HCT116 (cell line): ENCODE measurements around the gene CACNA1F. TPM values are rescaled to one million over a fixed set of nuclear protein-coding genes. Genes with fewer than 3 reads are reported as not detected.

Source experiments
- ATAC-seq: fragments of 200-7000 bp; cut with Tn5 transposase; 2 replicates; pipeline ENCODE4 v1.9.1; 2020; ENCODE audit warnings: mild to moderate bottlenecking, moderate library complexity
- BruUV-seq: library from RNA; stranded (reverse); fragments of 400-500 nt; replicated peaks from 2 replicates; lab custom pipeline; 2021; lab: Mats Ljungman, UMichigan
- CTCF ChIA-PET: fragments of 300-600 bp; sonication (Branson Sonifier 250); formaldehyde crosslinking; loops from one replicate; lab custom pipeline; 2021; ENCODE audit warnings: antibody characterized with exemption; lab: Charles Lee
- POLR2A ChIA-PET: fragments of 300-600, 350-600 bp; sonication (Branson Sonifier 250); formaldehyde crosslinking; loops from one replicate; lab custom pipeline; 2021; ENCODE audit warnings: antibody characterized with exemption; lab: Charles Lee
- RAD21 ChIA-PET, 2 experiments: fragments of 300-600 bp; sonication (Branson Sonifier 250); formaldehyde crosslinking; loops; one replicate each; lab custom pipeline; 2023; ENCODE audit warnings: low total read pairs in 2 of 2; ENCODE audit not compliant: uncharacterized antibody in 2 of 2, unreplicated experiment in 2 of 2, low non-redundant PET in 1 of 2; lab: Charles Lee
- DNase-seq: peaks from one replicate; pipeline ENCODE4 v3.0.0-alpha.2; 2010; ENCODE audit warnings: low read depth, low spot score
- H2AFZ ChIP-seq: fragments of 200-600 bp; shearing (Covaris generic), sonication (generic); 2 replicates; pipeline ENCODE4 v1.6.1; 2017; ENCODE audit warnings: low read depth, mixed run types, mixed read lengths, antibody characterized with exemption, low read length; ENCODE audit not compliant: poor library complexity, severe bottlenecking
- H3K27ac ChIP-seq: 2 replicates; pipeline ENCODE4 v1.5.1; 2012; ENCODE audit warnings: low read depth, low read length
- H3K27me3 ChIP-seq: fragments of 200-600 bp; sonication (generic); 2 replicates; pipeline ENCODE4 v1.6.1; 2016; ENCODE audit warnings: mixed run types, low read length, mixed read lengths; ENCODE audit not compliant: insufficient read depth
- H3K36me3 ChIP-seq, 2 experiments: fragments of 200-500 bp in 1 of 2; fragments of 200-600 bp in 1 of 2; sonication (Bioruptor generic) in 1 of 2; sonication (generic) in 1 of 2; 2 replicates each; pipeline versions ENCODE4 v1.5.1 to v1.6.1; 2014 to 2016; ENCODE audit warnings: low read length in 2 of 2, inconsistent platforms in 1 of 2, mixed read lengths in 1 of 2, mixed run types in 1 of 2; ENCODE audit not compliant: insufficient read depth in 2 of 2, control insufficient read depth in 1 of 2
- H3K4me1 ChIP-seq, 2 experiments: fragments of 200-600 bp in 1 of 2; sonication (generic) in 1 of 2; 2 replicates each; pipeline versions ENCODE4 v1.5.1 to v1.6.1; 2012 to 2017; ENCODE audit warnings: low read length in 2 of 2, inconsistent platforms in 1 of 2, mild to moderate bottlenecking in 1 of 2, mixed read lengths in 1 of 2, mixed run types in 1 of 2, moderate library complexity in 1 of 2; ENCODE audit not compliant: insufficient read depth in 2 of 2, control insufficient read depth in 1 of 2
- H3K4me2 ChIP-seq: fragments of 200-600 bp; sonication (generic); 2 replicates; pipeline ENCODE4 v1.6.1; 2017; ENCODE audit warnings: mixed run types, low read length, mixed read lengths
- H3K4me3 ChIP-seq, 2 experiments: fragments of 200-600 bp in 1 of 2; sonication (generic) in 1 of 2; replicated peaks in 1 of 2; 2 replicates each; pipeline ENCODE4 v1.5.1; 2011 to 2016; ENCODE audit warnings: low read length in 2 of 2, control low read depth in 1 of 2, low read depth in 1 of 2, mild to moderate bottlenecking in 1 of 2, mixed read lengths in 1 of 2, mixed run types in 1 of 2
- H3K79me2 ChIP-seq: fragments of 200-600 bp; sonication (generic); 2 replicates; pipeline ENCODE4 v1.6.1; 2017; ENCODE audit warnings: mild to moderate bottlenecking, mixed run types, low read length, moderate library complexity, mixed read lengths; ENCODE audit not compliant: insufficient read depth
- H3K9ac ChIP-seq: fragments of 200-600 bp; sonication (generic); 2 replicates; pipeline ENCODE4 v1.6.1; 2016; ENCODE audit warnings: low read length, mixed read lengths
- H3K9me2 ChIP-seq: fragments of 200-600 bp; sonication (generic), shearing (Covaris generic); 2 replicates; pipeline ENCODE4 v1.6.1; 2017; ENCODE audit warnings: mixed run types, mild to moderate bottlenecking, moderate library complexity; ENCODE audit not compliant: insufficient read depth
- H3K9me3 ChIP-seq, 2 experiments: fragments of 200-500 bp in 1 of 2; fragments of 200-600 bp in 1 of 2; sonication (Bioruptor generic) in 1 of 2; sonication (generic) in 1 of 2; 2 replicates each; pipeline ENCODE4 v1.6.1; 2014 to 2017; ENCODE audit warnings: low read length in 2 of 2, mixed read lengths in 2 of 2, inconsistent platforms in 1 of 2, low read depth in 1 of 2, mild to moderate bottlenecking in 1 of 2, mixed run types in 1 of 2, moderate library complexity in 1 of 2; ENCODE audit not compliant: control insufficient read depth in 1 of 2, insufficient read depth in 1 of 2
- H4K20me1 ChIP-seq: fragments of 200-600 bp; sonication (generic), shearing (Covaris generic); 2 replicates; pipeline ENCODE4 v1.6.1; 2017; ENCODE audit warnings: mixed run types, mild to moderate bottlenecking, moderate library complexity; ENCODE audit not compliant: insufficient read depth
- CBX3 ChIP-seq: IDR thresholded peaks from 2 replicates; pipeline ENCODE4 v1.6.1; 2012; ENCODE audit warnings: low read depth
- EZH2 ChIP-seq: fragments of 200-600 bp; sonication (generic); IDR thresholded peaks from 2 replicates; pipeline ENCODE4 v1.6.1; 2017; ENCODE audit warnings: antibody characterized with exemption, mixed run types
- FOSL1 ChIP-seq: IDR thresholded peaks from 2 replicates; pipeline ENCODE4 v1.6.1; 2012; ENCODE audit warnings: low read depth
- POLR2A ChIP-seq: IDR thresholded peaks from 2 replicates; pipeline ENCODE4 v1.7.0; 2011; ENCODE audit warnings: borderline replicate concordance; ENCODE audit not compliant: insufficient read depth, insufficient read length; ENCODE audit errors: extremely low read depth
- POLR2AphosphoS5 ChIP-seq: IDR thresholded peaks from 2 replicates; pipeline ENCODE4 v1.6.1; 2011; ENCODE audit warnings: mild to moderate bottlenecking, low read depth, low read length, moderate library complexity
- RAD21 ChIP-seq: IDR thresholded peaks from 2 replicates; pipeline ENCODE4 v1.6.1; 2012; ENCODE audit warnings: low read depth, mild to moderate bottlenecking
- SIN3A ChIP-seq: IDR thresholded peaks from 2 replicates; pipeline ENCODE4 v1.6.1; 2012; ENCODE audit warnings: low read depth
- YY1 ChIP-seq: IDR thresholded peaks from 2 replicates; pipeline ENCODE4 v1.6.1; 2011; ENCODE audit warnings: low read length, low read depth, moderate library complexity, mild to moderate bottlenecking; ENCODE audit not compliant: insufficient replicate concordance; ENCODE audit errors: extremely low read depth
- ZFX ChIP-seq: fragments of 450-650 bp; IDR thresholded peaks from 2 replicates; pipeline ENCODE4 v1.6.1; 2017
- intact Hi-C: fragments of 100-400 bp; cut with micrococcal nuclease; formaldehyde crosslinking; loops from 2 replicates; pipeline ENCODE4 v1.10.0; 2022
- total RNA-seq: library from RNA; stranded (reverse); gene quantifications from one replicate; pipeline ENCODE4 v1.2.1, GENCODE V29; 2021; ENCODE audit not compliant: unreplicated experiment
- TF ChIP-seq, protein P1 (sequence below): IDR thresholded peaks from 2 replicates; pipeline ENCODE4 v1.6.1; 2012
- TF ChIP-seq, protein P2 (sequence below): IDR thresholded peaks from 2 replicates; pipeline ENCODE4 v1.6.1; 2012
- TF ChIP-seq, protein P3 (sequence below): IDR thresholded peaks from 2 replicates; pipeline ENCODE4 v1.6.1; 2011; ENCODE audit warnings: mild to moderate bottlenecking, low read length, moderate library complexity; ENCODE audit not compliant: insufficient replicate concordance; ENCODE audit errors: extremely low read depth

The CACNA1F gene
- total RNA-seq, 1 experiment from 2014 or later, result not detected

DNA sequence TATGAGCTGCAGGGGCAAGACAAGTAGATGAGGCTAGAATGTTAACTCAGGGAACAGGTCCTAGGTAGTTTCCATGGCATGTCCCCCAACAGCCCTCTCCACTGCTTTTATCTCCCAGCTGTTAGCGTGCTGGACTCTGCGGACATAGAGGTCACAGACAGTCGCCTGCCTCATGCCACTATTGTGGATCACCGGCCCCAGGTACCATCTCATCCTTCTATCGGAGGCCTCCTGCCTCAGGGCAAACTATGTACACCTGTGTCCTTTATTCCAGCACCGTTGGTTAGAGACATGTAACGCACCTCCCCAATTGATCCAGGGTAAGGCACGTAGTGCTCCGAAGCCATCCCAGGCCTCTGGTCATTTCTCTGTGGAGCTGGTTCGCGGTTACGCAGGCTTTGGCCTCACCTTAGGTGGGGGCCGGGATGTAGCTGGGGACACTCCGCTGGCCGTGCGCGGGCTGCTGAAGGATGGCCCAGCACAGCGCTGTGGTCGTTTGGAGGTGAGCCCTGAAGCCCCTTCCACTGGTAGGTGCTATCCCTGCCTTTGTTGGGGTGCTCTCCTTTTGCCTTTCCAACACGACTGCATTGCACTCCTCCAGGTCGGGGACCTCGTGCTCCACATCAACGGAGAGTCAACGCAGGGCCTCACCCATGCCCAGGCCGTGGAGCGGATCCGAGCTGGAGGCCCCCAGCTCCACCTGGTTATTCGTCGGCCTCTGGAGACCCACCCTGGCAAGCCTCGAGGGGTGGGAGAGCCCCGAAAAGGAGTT is 68.4 kb downstream of the CACNA1F start:
- peaks cover 12 to 52% of the 10 kb centered on the region in 2 experiments for H3K4me1 ChIP-seq
- CTCF ChIA-PET, result interaction anchor here (1.4 kb wide), 1 partner anchor 10 kb away, joined by 9 read pairs; no protein-coding TSS in a partner anchor
- H3K9me3 ChIP-seq, result no peaks in the 10 kb centered on the region
- RAD21 ChIA-PET, result no interaction called here
- no peak for ATAC-seq
- no TSS peak for BruUV-seq
- H3K9ac ChIP-seq, result no peak overlapping the region
- DNase-seq, result no peak
- H3K4me3 ChIP-seq, result no peak overlapping the region
- H3K36me3 ChIP-seq, result no peaks in the 10 kb centered on the region
- intact Hi-C loops, result loop anchor here (5.0 to 10.0 kb wide), 2 partner anchors 42 to 120 kb away; partner anchors contain the start of genes GPKOW and TFE3
- POLR2A ChIA-PET, result no interaction called here
- H3K27ac ChIP-seq, result peak overlapping the region; percentile 95
- no peaks in the 10 kb centered on the region for H4K20me1 ChIP-seq
- H3K4me2 ChIP-seq, result peak overlapping the region; percentile 89
- H3K27me3 ChIP-seq, result no peaks in the 10 kb centered on the region
- no peak overlapping the region for H2AFZ ChIP-seq
- no peaks in the 10 kb centered on the region for H3K79me2 ChIP-seq
- H3K9me2 ChIP-seq, result no peaks in the 10 kb centered on the region
- no peak for TF ChIP-seq SIN3A

DNA sequence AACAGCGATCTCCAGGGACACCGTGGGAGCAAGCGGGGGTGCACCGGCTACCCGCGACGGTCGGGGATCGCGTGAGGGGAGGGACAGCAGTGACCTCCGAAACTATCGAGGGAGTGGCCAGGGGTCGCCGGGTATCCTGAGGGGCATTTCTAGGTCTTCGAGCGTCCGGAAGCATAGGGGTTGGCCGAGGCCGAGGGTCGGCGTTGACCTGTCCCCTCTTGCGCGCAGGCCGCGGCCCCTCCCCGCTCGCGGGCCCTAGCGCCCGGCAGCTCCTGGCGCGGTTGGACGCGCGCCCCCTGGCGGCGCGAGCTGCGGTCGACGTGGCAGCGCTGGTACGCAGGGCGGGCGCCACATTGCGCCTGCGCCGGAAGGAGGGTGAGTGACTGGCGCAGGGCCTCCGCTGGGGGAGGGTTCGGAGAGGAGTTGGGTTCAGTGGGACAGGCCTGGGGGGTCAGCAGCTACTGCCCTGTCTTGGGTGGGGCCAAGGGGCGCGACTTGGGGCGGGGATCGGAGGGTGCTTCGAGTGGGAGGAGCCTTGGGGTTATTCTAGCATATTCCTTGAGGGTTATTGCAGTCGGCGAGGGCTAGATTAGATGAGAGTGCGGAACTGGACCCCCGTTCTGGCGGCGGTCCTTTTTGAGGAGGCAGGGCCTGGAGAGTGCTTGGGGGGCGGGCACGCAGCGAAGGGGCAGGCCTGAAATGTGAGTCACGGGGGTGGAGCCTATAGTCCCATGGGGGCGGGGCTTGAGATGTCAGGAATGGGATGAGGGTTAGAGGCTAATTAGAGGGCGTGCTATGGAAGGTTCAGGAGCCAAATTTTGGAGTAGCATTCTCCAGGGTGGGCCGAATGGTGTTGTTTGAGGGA is 69.4 kb downstream of the CACNA1F start:
- Histone ChIP-seq H3K4me3 (peak overlapping the region; percentile 32 to 45), H3K27ac (peak overlapping the region; percentile 95), H2AFZ (no peak overlapping the region), H3K79me2 (no peaks in the 10 kb centered on the region), H3K27me3 (no peaks in the 10 kb centered on the region), H4K20me1 (no peaks in the 10 kb centered on the region), H3K4me1 (peaks cover 14 to 57% of the 10 kb centered on the region in 2 experiments), H3K4me2 (peak overlapping the region; percentile 74), H3K9me2 (no peaks in the 10 kb centered on the region), H3K36me3 (no peaks in the 10 kb centered on the region), H3K9me3 (no peaks in the 10 kb centered on the region), H3K9ac (peak overlapping the region; percentile 58)
- RAD21 ChIA-PET, result interaction anchor here in 1 of 2 experiments (0.7 kb wide), 1 partner anchor 1513 kb away, joined by 4 read pairs; the partner anchor contains the start of gene ELK1
- CTCF ChIA-PET, result interaction anchor here (1.4 to 1.6 kb wide), 2 partner anchors 9 to 21 kb away, joined by 3 to 9 read pairs; no protein-coding TSS in a partner anchor
- peak; percentile 63 for DNase-seq
- peak; percentile 75 for ATAC-seq
- POLR2A ChIA-PET, result interaction anchor here (0.6 kb wide), 1 partner anchor 27 kb away, joined by 3 read pairs; no protein-coding TSS in a partner anchor
- intact Hi-C loops, result loop anchor here (10.0 kb wide), 1 partner anchor 119 kb away; the partner anchor contains the start of gene TFE3
- no TSS peak for BruUV-seq
- TF ChIP-seq EZH2 (no peak), CBX3 (no peak), YY1 (no peak), POLR2A (peak; percentile 23), RAD21 (no peak), ZFX (0 out of 2 replicates have a peak, but pooled peaks have one; percentile 14), POLR2AphosphoS5 (peak; percentile 36), FOSL1 (no peak)
- TF ChIP-seq, protein P1, sequence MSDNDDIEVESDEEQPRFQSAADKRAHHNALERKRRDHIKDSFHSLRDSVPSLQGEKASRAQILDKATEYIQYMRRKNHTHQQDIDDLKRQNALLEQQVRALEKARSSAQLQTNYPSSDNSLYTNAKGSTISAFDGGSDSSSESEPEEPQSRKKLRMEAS, result no peak
- TF ChIP-seq, protein P2, sequence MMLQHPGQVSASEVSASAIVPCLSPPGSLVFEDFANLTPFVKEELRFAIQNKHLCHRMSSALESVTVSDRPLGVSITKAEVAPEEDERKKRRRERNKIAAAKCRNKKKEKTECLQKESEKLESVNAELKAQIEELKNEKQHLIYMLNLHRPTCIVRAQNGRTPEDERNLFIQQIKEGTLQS, result no peak
- TF ChIP-seq, protein P3, sequence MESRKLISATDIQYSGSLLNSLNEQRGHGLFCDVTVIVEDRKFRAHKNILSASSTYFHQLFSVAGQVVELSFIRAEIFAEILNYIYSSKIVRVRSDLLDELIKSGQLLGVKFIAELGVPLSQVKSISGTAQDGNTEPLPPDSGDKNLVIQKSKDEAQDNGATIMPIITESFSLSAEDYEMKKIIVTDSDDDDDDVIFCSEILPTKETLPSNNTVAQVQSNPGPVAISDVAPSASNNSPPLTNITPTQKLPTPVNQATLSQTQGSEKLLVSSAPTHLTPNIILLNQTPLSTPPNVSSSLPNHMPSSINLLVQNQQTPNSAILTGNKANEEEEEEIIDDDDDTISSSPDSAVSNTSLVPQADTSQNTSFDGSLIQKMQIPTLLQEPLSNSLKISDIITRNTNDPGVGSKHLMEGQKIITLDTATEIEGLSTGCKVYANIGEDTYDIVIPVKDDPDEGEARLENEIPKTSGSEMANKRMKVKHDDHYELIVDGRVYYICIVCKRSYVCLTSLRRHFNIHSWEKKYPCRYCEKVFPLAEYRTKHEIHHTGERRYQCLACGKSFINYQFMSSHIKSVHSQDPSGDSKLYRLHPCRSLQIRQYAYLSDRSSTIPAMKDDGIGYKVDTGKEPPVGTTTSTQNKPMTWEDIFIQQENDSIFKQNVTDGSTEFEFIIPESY, result no peak
